ENCODE data around the gene SLC7A14. TPM values are rescaled to one million over a fixed set of nuclear protein-coding genes. Genes with fewer than 3 reads are reported as not detected.

The SLC7A14 gene
- total and polyA plus RNA-seq, 2 of the 4 experiments (the other 2 are of a cell fraction), result 2.7 to 6.8 TPM

- Histone ChIP-seq H3K9me1 (ENCODE audit: insufficient read depth, low read length) (peaks cover 3% of the 10 kb centered on the region), H3K9ac (ENCODE audit: low read depth, low read length) (no peak overlapping the region), H2AK9ac (replicated peaks; ENCODE audit: low read depth, low read length, poor library complexity) (no peak overlapping the region), H3K4me1 (ENCODE audit: control insufficient read depth, insufficient read depth, low read length) (peaks cover 6% of the 10 kb centered on the region), H2BK20ac (ENCODE audit: low read depth, low read length) (no peak overlapping the region), H2AK5ac (ENCODE audit: low read depth, low read length) (no peak overlapping the region), H3K79me1 (ENCODE audit: low read depth in 1 of 2, low read length in 2 of 2) (no peaks in the 10 kb centered on the region), H4K91ac (ENCODE audit: insufficient read depth, low read depth, low read length) (no peak overlapping the region), H2BK15ac (ENCODE audit: low read depth, low read length) (no peak overlapping the region), H3K14ac (replicated peaks; ENCODE audit: low read depth, low read length) (no peak overlapping the region), H3K36me3 (ENCODE audit: control insufficient read depth, insufficient read depth, low read length) (no peaks in the 10 kb centered on the region), H4K5ac (ENCODE audit: low read depth, low read length) (no peak overlapping the region), H2AFZ (replicated peaks; ENCODE audit: low read length, poor library complexity) (no peak overlapping the region), H3K23ac (ENCODE audit: low read depth, low read length) (no peak overlapping the region), H4K20me1 (ENCODE audit: insufficient read depth, low read length) (no peaks in the 10 kb centered on the region), H3K56ac (ENCODE audit: extremely low read depth, insufficient read depth, low read length) (no peak overlapping the region), H3K4me2 (ENCODE audit: low read depth, low read length) (no peak overlapping the region), H4K8ac (ENCODE audit: low read depth in 2 of 2, low read length in 2 of 2) (no peak overlapping the region), H2BK120ac (ENCODE audit: low read depth, low read length) (no peak overlapping the region), H3K27ac (ENCODE audit: insufficient read depth, low read length) (no peak overlapping the region), H2BK5ac (ENCODE audit: low read depth, low read length, poor library complexity, severe bottlenecking) (no peak overlapping the region), H3K4ac (ENCODE audit: low read depth, low read length) (no peak overlapping the region), H3K27me3 (ENCODE audit: control insufficient read depth, insufficient read depth, low read length) (no peaks in the 10 kb centered on the region), H3K9me3 (ENCODE audit: control insufficient read depth, insufficient read depth, low read length) (no peaks in the 10 kb centered on the region), H3K18ac (ENCODE audit: low read depth, low read length) (no peak overlapping the region), H3K4me3 (ENCODE audit: insufficient read depth, low read depth, low read length) (no peak overlapping the region)
- BruUV-seq (replicated peaks), result no TSS peak
- intact Hi-C loops (cut with micrococcal nuclease) (no loop called here), in situ Hi-C loops (cut with MboI; ENCODE audit: low sequenced_read_pairs) (no loop called here), dilution Hi-C loops (cut with HindIII; ENCODE audit: low sequenced_read_pairs, unreplicated experiment) (no loop called here)
- no peak for TF ChIP-seq CEBPB (IDR thresholded peaks at IDR 0.05; ENCODE audit: low read depth, low read length)
- TF ChIP-seq MAFK (IDR thresholded peaks at IDR 0.05; ENCODE audit: low read depth, low read length), result no peak
- no peak for TF ChIP-seq MXI1 (IDR thresholded peaks at IDR 0.05; ENCODE audit: borderline replicate concordance, low read depth, low read length)
- TF ChIP-seq CTCF (conservative IDR thresholded peaks at IDR 0.05; ENCODE audit: low read depth, low read length), result no peak
- no peak for TF ChIP-seq RFX5 (IDR thresholded peaks at IDR 0.05; ENCODE audit: low read depth, low read length)
- no peak for TF ChIP-seq FOS (IDR thresholded peaks at IDR 0.05; ENCODE audit: low read depth, low read length)
- no peak for TF ChIP-seq RAD21 (IDR thresholded peaks at IDR 0.05; ENCODE audit: low read length)
- TF ChIP-seq RCOR1 (IDR thresholded peaks at IDR 0.05; ENCODE audit: insufficient replicate concordance, low read length), result no peak
- TF ChIP-seq, protein P1, sequence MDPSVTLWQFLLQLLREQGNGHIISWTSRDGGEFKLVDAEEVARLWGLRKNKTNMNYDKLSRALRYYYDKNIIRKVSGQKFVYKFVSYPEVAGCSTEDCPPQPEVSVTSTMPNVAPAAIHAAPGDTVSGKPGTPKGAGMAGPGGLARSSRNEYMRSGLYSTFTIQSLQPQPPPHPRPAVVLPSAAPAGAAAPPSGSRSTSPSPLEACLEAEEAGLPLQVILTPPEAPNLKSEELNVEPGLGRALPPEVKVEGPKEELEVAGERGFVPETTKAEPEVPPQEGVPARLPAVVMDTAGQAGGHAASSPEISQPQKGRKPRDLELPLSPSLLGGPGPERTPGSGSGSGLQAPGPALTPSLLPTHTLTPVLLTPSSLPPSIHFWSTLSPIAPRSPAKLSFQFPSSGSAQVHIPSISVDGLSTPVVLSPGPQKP (IDR thresholded peaks at IDR 0.05; ENCODE audit: borderline replicate concordance, low read depth, low read length), result no peak
- 96% methylated on average over 32 of the region's 40 CpGs; no CpG with 5 or more reads in 1 of the 2 experiments for WGBS, 2 experiments (ENCODE audit: extremely low coverage in 2 of 2, insufficient read length in 1 of 2)
- ATAC-seq (ENCODE audit: low read depth), result no peak
- ChIA-PET CTCF (no interaction called here), POLR2A (ENCODE audit: unreplicated experiment) (no interaction called here)
- DNase-seq, result no peak
Measured at GRCh38 chr3:170496026-170496867, 89.6 kb downstream of the SLC7A14 start.

Measured in IMR-90 (cell line).